Testis (tissue), 2 donors: ENCODE data around the gene CDK5R1.

Source experiments
- CTCF ChIP-seq, 3 experiments: fragments of 450-650 bp in 2 of 3; fragments of 200-600 bp in 1 of 3; sonication (generic) in 1 of 3; IDR thresholded peaks; one replicate each; pipeline ENCODE4 v1.5.1; 2016 to 2019; ENCODE audit warnings: antibody characterized with exemption in 3 of 3, mild to moderate bottlenecking in 2 of 3, moderate library complexity in 1 of 3
- POLR2A ChIP-seq: fragments of 450-650 bp; IDR thresholded peaks from one replicate; pipeline ENCODE4 v1.6.1; 2017; ENCODE audit warnings: antibody characterized with exemption, mild to moderate bottlenecking, moderate library complexity

GRCh38 chr17:32514606-32515005 is 27.8 kb downstream of the CDK5R1 start:
- no peak for TF ChIP-seq CTCF (IDR thresholded peaks at IDR 0.05)
- TF ChIP-seq POLR2A, result no peak
